HG02571 (cell line): ENCODE data around the gene ABCB11.

Experiments used
- ATAC-seq: cut with Tn5 transposase; IDR thresholded peaks from one replicate; pipeline ENCODE4 v1.9.1; 2021; ENCODE audit warnings: mild to moderate bottlenecking, moderate library complexity; ENCODE audit not compliant: unreplicated experiment

Gene ABCB11

GRCh38 chr2:169010633-169011460, 20.3 kb downstream of the ABCB11 start:
- no peak for ATAC-seq

GRCh38 chr2:169009865-169010579, 21.1 kb downstream of the ABCB11 start:
- no peak for ATAC-seq

- ATAC-seq: no peak
Observed at GRCh38 chr2:169007941-169008340, 23.2 kb downstream of the ABCB11 start.

GRCh38 chr2:169007356-169007755, 23.8 kb downstream of the ABCB11 start:
- no peak for ATAC-seq

- no peak for ATAC-seq
Observed at GRCh38 chr2:169006665-169007064, 24.5 kb downstream of the ABCB11 start.

- ATAC-seq: no peak
Observed at GRCh38 chr2:169005994-169006393, 25.1 kb downstream of the ABCB11 start.

GRCh38 chr2:169005080-169005598, 26.0 kb downstream of the ABCB11 start:
- ATAC-seq: no peak

- no peak for ATAC-seq
Observed at GRCh38 chr2:169002161-169002738, 28.9 kb downstream of the ABCB11 start.

GRCh38 chr2:169001116-169001815, 29.9 kb downstream of the ABCB11 start:
- ATAC-seq: no peak

GRCh38 chr2:168999668-169000213, 31.4 kb downstream of the ABCB11 start:
- no peak for ATAC-seq

- no peak for ATAC-seq
Observed at GRCh38 chr2:168998609-168999211, 32.4 kb downstream of the ABCB11 start.

- no peak for ATAC-seq
Observed at GRCh38 chr2:168997794-168998193, 33.3 kb downstream of the ABCB11 start.

GRCh38 chr2:168997118-168997521, 34.0 kb downstream of the ABCB11 start:
- ATAC-seq: no peak

- ATAC-seq: no peak
Observed at GRCh38 chr2:168995744-168996143, 35.4 kb downstream of the ABCB11 start.

GRCh38 chr2:168993538-168993937, 37.6 kb downstream of the ABCB11 start:
- no peak for ATAC-seq

- no peak for ATAC-seq
Observed at GRCh38 chr2:168992591-168993349, 38.4 kb downstream of the ABCB11 start.

- no peak for ATAC-seq
Observed at GRCh38 chr2:168992026-168992425, 39.1 kb downstream of the ABCB11 start.

- ATAC-seq: no peak
Observed at GRCh38 chr2:168988755-168989154, 42.4 kb downstream of the ABCB11 start.

GRCh38 chr2:168986398-168986943, 44.7 kb downstream of the ABCB11 start:
- ATAC-seq: no peak
